ENCODE data around the gene ZMPSTE24. TPM values are rescaled to one million over a fixed set of nuclear protein-coding genes. Genes with fewer than 3 reads are reported as not detected.
"Not testable (repeated sequence)": the region's sequence is repeated elsewhere in the genome, so short reads cannot be mapped to it uniquely, and the experiment has no call there.

The ZMPSTE24 gene
- total RNA-seq: 88.9 and 140 TPM in 2 replicates

DNA sequence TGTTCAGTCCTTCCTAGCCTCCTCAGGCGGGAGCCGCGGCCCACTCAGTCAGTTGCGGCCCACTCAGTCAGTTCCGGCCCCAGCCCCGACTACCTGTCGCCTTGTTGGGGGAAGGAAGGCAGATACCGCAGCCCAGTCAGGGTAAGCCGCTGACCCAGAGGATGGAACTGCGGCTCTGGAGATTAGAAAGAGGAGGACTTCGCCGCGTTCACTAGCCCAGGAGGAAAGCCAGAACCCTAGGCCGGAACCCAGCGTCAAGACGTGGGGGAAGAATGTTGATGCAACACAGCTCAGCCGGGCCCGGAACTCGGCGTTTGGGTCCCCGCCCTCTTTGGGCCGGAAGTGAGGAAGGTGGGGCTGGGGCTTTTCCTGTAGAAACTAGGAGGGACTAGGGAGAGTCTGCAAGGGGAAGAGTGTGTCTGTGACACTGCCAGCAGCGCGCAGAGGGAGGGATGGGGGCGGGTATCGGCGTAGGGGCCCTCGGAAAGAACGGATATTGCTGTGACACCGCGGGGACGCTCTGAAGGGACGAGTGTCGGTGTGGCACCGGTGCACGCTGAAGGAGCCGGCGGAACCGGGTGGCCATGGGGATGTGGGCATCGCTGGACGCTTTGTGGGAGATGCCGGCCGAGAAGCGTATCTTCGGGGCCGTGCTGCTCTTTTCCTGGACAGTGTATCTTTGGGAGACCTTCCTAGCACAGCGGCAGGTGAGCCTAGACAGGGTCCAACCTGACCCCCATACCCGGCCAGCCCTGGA, at the start of gene ZMPSTE24:
TSS of gene ZMPSTE24 (plus strand) at position 549 of the 757 bp plus-strand sequence. CDS start at position 585, 36 bp downstream.
- DNase-seq (ENCODE audit: low read depth): peak; percentile 90

DNA sequence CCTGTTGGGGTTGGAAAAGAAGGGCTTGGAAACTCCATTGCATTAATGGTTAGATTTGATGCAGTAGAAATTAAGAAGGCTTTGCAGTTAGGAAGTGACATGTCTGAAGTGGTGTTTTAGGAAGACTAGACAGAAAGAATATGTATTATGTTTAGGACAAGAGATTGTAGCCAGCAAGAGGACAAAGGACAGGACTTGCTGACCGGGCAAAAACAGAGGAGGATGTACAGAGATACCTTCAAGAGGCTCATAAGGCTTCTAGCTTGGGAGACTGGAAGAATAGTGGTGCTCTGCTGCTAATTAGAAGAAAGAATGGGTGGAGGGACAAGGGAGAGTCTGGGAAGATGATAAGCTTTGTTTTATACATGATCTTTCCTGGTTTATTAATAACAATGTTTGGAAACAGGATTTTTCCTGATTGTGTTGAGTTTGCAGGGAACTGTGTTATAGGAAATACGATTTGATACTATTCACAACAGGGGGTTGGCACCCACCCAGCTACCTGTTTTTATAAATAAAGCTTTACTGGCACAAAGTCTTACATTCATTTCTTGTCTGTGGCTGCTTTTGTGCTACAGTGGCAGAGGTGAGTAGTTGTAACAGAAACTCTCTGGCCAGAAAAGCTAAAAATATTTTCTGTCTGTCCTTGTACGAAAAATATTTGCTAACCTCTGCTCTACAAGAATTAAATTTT, 47.4 kb upstream of the ZMPSTE24 start:
- no peak for DNase-seq (ENCODE audit: low read depth)

DNA sequence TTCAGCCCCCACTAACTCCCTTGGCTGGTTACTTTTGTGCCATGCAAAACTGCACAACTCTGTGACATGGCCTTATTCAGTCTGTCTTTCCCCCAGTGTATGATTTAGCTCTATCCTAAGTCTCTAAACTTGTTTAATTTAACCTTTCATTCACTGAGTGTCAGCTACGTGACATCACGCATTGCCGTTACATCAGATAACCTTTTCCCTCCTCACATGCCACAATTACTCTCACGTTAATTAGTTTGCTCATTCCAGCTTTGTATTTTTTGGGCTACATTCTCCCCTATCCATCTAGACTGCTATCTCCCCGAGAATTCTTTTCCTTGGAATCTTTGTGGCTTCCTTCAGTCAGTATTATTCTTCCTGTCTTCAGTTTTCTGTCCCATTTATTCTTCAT, 39.7 kb upstream of the ZMPSTE24 start:
- no peak for DNase-seq (ENCODE audit: low read depth)

DNA sequence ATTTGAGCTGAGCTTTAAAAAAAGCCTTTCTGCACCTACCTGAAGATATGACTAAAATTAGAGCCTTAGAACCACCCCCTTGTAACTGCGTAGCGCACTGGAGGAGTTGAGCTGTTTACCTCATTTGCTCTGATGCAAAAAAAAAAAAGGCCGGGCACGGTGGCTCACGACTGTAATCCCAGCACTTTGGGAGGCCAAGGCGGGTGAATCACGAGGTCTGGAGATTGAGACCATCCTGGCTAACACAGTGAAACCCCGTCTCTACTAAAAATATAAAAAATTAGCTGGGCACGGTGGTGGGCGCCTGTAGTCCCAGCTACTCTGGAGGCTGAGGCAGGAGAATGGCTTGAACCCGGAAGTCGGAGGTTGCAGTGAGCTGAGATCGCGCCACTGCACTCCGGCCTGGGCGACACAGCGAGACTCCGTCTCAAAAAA, 36.5 kb upstream of the ZMPSTE24 start:
- DNase-seq (ENCODE audit: low read depth): not testable (repeated sequence)

DNA sequence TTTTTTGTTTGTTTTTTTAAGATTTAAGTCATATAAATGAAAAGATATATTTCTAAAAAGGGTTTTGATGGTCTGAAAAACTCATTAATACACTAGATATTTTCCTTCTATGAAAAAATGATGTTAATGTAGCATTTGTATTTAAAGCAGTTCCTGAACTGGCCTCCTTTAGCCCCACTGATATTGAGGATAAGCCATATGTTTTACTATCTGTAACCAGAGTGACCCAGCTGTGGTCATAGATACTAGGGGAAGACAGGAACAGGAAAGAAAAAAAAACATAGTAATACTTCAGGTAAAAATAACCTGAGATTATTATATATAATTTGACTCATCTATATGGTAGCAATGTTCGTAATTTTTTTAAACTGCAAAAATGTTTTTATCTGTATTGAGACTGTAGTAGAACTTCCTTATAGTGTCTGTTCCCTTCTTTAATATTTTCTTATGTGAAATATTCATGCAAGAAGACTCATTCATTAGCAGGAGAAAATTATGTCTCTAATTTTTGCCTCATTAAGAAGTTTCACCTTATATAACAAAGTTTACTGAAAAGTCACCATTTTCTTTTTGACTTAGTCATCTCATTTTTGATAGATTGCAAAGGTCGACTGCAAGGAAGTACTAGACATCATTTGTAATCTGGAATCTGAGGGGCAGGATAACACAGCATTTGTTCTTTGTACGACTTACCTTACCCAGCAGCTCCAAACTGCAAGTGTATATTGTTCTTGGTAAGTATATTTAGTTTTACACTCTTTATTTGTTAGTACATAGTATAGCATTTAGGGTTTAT, 35.9 kb upstream of the ZMPSTE24 start:
- no peak for DNase-seq (ENCODE audit: low read depth)

DNA sequence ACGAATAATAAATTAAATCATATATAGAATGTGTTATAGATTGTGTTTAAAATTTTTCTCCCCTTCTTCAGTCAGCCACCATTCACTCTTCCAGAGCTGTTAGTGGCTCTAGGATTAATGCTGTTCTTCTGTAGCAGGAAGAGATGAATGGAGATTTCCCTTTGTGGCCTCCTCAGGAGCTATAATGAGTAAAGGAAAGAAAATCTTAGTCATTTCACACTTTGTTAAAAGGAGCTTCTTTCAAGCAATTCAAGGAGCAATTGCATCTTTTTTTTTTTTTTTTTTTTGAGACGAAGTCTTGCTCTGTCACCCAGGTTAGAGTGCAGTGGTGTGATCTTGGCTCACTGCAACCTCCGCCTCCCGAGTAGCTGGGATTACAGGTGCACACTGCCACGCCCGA, 34.0 kb upstream of the ZMPSTE24 start:
- no peak for DNase-seq (ENCODE audit: low read depth)

DNA sequence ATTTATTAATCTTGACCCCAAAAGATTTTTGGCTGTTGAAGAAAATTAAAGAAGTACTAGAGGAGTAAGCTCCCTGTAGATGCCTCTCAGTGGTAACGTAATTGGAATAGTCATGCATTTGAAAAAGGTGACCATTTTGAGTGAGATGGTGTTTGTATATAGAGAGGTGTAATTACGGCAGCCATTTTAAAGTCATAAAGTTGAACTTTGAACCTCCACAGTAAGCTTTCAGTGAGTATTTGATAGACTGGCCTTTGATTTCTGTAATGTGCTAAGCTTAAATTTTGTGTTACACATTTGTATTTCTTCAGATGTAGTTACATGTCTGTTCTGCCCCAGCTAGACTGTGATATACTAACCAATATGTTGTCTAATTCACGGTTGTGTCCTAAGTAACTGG, 31.8 kb upstream of the ZMPSTE24 start:
- DNase-seq (ENCODE audit: low read depth): no peak

DNA sequence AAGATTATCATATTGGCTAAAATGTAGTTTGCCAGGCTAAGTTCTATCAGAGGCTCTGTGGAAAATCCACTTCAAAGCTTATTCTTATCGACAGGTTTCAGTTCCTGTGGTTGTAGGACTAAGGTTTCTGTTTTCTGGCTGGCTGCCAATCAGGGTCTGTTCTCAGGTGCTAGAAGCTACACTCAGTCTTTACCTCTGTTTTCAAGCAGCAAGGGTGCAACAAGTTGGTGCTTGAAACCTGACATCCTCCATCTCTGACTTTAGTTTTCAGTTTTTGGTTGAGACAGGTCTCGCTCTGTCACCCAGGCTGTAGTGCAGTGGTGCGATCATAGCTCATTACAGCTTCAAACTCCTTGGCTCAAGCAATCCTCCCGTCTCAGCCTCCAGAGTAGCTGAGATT, 25.6 kb upstream of the ZMPSTE24 start:
- no peak for DNase-seq (ENCODE audit: low read depth)

DNA sequence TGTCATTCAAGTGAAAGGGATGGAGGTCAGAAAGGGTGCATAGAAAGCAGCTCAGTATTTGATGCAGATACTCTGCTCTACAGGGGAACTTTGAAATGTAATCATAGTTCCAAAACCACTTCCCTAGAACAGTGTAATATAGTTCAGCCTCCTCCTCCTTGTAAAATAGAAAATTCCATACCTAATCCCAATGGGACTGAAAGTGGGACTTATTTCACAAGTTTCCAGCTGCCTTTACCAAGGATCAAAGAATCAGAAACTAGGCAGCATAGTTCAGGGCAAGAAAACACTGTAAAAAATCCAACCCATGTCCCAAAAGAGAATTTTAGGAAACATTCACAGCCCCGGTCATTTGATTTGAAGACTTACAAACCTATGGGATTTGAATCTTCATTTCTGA, 18.4 kb upstream of the ZMPSTE24 start:
- DNase-seq (ENCODE audit: low read depth): no peak

DNA sequence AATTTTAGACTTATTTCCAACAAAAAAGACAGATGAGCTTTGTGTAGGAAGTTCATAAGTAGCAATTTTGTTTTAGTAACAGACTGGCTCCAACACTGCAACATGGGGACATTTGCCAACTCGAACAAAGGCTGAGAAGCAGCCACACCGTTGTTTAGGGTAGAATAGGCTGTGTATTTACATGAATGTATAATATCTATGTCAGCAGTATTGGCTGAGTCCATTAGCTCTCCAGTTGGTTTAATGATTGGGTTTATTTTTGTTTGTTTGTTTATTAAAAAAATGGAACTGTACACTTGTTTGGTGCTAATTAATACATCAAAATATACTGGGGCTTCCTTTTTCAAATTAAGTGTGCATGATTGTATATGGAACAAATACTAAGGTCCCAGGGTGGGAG, 17.6 kb upstream of the ZMPSTE24 start:
- no peak for DNase-seq (ENCODE audit: low read depth)

DNA sequence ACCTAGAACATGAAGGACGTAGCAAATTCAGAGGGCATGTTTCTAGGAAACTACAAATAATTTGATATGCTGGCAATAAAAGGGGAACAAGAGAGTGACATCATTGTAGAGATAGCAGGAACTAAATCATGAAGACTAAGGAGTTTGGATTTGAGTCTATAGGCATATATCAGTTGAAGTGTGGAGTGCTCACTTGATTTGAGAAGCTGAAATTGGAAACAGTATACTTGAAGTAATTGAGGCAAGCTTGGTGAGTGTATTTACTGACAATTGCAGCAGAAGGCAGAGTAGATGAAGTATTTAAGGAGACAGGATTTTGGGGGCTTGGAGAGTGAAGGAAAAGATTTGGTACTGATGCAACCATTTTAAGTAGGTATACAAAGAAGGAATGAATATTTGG, 16.7 kb upstream of the ZMPSTE24 start:
- DNase-seq (ENCODE audit: low read depth): peak; percentile 9

DNA sequence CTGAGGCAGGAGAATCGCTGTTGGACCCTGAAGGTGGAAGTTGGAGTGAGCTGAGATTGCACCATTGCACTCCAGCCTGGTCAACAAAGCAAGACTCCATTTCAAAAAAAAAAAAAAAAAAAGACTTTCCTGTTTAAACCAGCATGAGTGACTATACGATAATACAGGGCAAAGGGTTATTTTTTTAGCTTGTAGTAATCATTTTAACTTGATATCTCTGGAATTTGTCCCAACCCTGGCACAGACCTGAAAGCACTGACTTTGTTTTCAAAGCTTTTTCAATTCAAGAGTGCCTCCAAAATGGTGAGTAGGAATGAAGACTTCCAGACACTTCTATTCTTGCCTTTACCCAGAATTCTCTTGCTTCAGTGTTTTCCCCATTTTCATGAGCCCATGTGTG, 14.7 kb upstream of the ZMPSTE24 start:
- no peak for DNase-seq (ENCODE audit: low read depth)

DNA sequence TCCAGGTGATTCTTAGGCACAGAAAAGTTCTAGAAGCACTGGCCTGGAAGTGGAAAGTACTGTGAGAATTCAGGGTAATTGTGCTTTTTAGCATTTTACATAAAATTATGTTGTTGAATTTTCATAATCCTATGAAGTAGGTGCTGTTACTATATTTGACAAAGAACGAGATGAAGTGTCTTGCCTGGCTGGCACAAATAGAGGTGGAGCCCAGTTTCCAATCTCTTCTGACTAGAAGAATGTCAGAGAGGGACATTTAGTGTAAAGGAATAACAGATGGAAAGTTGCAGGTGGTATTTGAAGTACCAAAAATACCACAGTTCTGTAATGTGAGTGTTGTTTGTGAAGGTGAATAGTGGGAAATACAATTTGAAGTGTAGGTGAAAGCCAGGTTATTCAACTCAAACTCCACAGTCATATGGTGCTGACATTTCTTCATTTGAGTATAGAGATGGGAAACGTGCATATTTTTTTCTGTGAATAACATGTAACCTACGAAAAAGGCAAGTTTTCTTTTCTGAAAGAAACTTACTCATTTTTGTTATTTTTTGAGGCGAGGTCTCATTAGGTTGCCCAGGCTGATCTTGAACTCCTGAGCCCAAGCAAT, 13.8 kb upstream of the ZMPSTE24 start:
- no peak for DNase-seq (ENCODE audit: low read depth)

DNA sequence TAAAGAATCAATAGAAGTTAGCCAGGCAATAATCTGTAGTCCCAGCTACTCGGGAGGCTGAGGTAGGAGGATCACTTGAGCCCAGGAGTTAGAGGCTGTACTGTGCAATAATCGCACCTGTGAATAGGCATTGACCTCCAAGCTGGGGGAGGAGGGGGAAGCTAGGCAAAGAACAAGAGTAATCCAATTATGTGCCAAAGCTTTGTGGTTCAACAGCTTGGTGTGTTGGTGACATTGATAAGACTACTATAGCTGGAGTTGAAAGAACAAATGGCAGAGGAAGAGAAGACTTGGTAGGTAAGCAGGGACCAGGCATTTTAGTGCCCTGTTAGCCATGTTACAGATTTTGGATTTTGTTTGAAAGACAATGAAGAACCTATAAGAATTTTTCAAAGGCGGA, 12.3 kb upstream of the ZMPSTE24 start:
- DNase-seq (ENCODE audit: low read depth): no peak

DNA sequence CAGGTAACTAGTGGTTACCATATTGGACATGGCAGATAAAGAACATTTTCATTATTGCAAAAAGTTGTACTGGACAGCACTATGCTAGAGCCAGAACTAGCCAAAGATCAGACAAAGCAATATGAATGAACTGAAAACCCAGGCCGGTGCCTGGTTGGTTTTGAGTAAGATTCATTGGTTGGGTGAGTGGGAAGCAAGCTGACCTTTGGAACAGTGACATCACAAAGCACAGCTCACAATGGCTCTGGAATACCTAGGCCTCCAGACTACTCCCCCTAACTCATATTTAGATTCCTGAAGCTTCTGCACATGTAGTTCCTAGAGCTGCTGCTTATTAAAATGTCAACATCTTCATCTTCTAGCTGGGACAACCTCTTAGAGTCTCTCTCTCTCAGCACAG, 10.4 kb upstream of the ZMPSTE24 start, which contains the start of gene TMCO2:
TSS of gene TMCO2 (plus strand) at position 283 of the 400 bp plus-strand sequence. CDS start at position 340, 57 bp downstream.
- peak; percentile 31 for DNase-seq (ENCODE audit: low read depth)

DNA sequence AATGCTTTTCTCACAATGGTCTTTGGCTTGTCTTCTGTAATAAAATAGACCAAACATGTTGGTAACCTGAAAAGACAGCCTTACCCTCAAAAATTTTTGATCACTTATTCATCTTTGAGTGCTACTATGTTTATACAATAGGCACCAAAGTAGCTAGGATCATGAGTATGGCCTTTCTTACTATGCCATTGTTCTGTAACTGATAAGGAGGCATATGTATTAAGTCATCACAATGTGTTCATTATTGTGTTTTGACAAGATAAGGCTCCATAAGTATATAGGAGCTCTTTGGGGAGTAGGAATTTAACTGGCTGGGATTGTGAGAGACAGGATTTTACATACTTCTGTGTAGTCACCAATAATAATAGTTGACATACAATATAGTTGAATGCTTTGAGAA, 9.6 kb upstream of the ZMPSTE24 start:
- DNase-seq (ENCODE audit: low read depth): no peak

DNA sequence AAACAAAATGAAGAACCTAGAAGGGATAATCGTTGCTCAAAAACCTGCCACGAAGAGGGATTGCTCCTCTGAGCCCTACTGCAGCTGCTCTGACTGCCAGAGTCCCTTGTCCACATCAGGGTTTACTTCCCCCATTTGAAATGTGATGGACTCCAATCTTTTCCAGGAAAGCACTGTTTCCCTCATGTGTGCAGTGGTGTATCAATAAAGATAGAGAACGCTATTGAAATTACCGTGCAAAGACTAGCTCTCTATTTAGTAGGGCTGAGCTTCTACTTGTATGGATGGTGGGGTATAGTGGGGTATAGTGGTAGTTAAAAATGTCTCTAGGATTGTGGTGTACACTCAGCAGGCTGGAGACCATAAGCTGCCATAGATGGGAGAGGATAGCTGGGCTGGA, 6.6 kb upstream of the ZMPSTE24 start:
- no peak for DNase-seq (ENCODE audit: low read depth)

DNA sequence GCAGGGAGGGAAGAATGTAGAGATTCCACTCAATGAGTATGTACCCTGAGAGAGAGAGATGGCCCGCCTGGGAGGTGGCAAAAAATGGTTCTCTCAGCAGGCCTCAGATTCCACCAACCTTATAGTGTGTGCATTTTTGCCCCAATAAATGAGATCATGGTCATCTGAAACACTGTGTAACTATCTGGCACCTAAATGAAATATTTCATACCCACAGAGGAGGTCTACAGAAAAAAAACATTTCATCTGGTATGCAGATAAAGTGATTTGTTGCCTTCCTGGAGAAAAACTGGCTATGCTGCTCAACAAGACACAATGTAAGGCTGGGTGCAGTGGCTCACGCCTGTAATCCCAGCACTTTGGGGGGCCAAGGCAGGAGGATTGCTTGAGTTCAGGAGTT, 5.4 kb upstream of the ZMPSTE24 start:
- no peak for DNase-seq (ENCODE audit: low read depth)

DNA sequence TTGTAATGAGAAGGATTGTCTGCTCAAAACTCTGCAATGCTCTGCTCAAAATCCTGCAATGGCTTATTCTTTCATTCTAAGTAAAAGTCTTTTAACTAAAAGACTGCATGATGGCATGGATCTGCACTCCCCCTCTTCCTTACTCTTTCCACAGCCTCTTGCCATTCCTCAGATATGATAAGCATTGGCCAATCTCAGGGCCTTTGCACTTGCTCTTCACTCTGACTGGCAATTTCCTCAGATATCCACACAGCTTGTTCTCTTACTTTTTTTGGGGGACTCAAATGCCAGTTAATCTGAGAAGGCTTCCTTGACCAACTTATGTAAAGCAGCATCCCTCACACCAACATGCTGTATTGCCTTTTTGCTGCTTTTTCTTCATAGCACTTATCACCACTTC, 2.8 kb upstream of the ZMPSTE24 start:
- DNase-seq (ENCODE audit: low read depth): no peak

DNA sequence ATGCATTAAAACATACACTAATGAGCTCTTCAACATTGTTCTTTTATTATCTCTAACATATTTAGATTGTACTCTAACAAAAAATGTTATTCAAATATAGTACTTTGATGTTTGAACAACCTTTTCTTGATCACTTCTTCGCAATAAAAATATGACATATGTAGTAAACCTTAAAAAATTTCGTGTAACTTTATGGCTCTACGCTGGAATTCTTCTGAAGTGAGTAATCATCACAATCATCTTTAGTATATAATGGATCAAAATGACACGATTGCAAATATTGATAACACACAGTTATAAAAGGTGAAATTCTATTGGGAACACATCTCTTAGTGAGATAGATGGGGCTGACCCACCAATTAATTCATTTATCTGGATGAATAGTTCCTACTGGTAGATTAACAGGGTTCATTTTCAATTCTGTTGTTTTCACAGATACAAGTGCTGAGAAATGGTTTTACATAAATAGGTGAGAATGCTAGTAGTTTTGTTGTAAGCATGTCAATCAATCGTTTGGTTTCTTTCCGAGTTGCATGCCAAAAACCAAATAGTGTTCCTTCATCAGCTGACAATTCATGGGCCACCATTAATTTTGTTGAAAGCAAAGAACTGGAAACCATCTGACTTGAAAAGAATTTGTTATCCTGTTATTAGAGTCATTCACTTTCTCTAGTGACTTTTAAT, 1.5 kb upstream of the ZMPSTE24 start:
- DNase-seq (ENCODE audit: low read depth): no peak

DNA sequence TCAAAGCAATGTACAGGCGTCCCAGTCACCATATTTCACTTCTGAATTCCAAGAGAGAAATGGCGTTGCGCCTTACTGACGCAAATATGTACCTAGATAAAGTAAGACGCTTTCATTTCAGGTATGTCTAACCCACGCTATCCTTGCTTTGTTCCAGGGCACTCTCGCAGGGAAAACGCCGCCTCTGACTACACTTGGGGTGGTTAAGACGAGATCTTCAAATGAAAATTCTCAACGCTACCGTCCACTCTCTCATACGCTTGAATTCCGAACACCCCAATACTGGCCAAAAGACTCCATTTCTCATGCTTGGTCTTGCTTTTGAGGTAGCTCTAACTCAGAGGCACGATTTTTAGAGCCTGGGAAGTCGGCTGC, 736 bp upstream of the ZMPSTE24 start:
- DNase-seq (ENCODE audit: low read depth): peak; percentile 45

DNA sequence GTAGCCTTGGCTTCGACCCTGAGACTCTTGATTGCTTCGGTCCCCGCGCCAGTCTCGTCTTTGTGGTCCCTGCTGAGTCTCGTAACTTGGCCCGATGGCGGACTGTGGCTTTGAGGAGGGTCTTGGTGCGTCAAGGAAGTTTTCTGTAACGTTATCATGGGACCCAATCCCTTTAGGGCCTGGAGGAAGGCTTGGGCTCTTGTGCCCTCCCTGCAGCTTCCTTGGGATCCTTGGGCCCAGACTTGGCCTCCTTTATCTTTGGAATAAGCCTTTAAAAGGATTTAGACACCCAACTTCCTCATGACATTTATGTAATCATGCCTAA, 371 bp downstream of the ZMPSTE24 start:
- DNase-seq (ENCODE audit: low read depth): peak; percentile 13

All from renal cortical epithelial cell (primary cell).